Measurements from ENCODE around the gene GAS6. TPM values are rescaled to one million over a fixed set of nuclear protein-coding genes. Genes with fewer than 3 reads are reported as not detected.

Gene GAS6
- total and polyA plus RNA-seq, 9 of the 15 experiments (the other 6 are each of a cell fraction or from before 2014, with no cell fraction given): 0.14 to 9.7 (median 4.7) TPM; not detected in 1

GRCh38 chr13:113912596-113912995, 48.7 kb upstream of the GAS6 start:
- FAIRE-seq (no peak), ATAC-seq (no peak), DNase-seq (ENCODE audit: extremely low read depth in 1 of 4, low spot score in 3 of 4) (no peak)
- CTCF ChIA-PET (ENCODE audit: low intra/inter-chr PET ratio): no interaction called here
- H3K4me3 ChIP-seq: no peak overlapping the region
- no peaks in the 10 kb centered on the region for H3K79me2 ChIP-seq (ENCODE audit: control insufficient read depth, insufficient read depth, low read length)
- no TSS peak for BruUV-seq (replicated peaks)
- peaks cover 0 to 5% of the 10 kb centered on the region in 2 experiments; a peak in 2 of 5 replicates for H3K4me1 ChIP-seq (replicated peaks in 1 of 2; ENCODE audit: control insufficient read depth in 2 of 2, insufficient read depth in 2 of 2, low read length in 2 of 2)
- no peak overlapping the region for H2AFZ ChIP-seq (ENCODE audit: low read depth, low read length)
- H3K9me1 ChIP-seq (ENCODE audit: control insufficient read depth, insufficient read depth, low read length): no peaks in the 10 kb centered on the region
- in situ Hi-C loops (cut with MboI) (loop anchor here (10.0 kb wide), 2 partner anchors 88 to 258 kb away; partner anchors contain the start of gene ATP4B), intact Hi-C loops (cut with micrococcal nuclease) (no loop called here)
- WGBS (ENCODE audit: insufficient coverage, low coverage, missing lambda C conversion rate): 0% methylated on average over 3 of the region's 3 CpGs
- H3K36me3 ChIP-seq (ENCODE audit: control insufficient read depth, insufficient read depth, low read length): no peaks in the 10 kb centered on the region
- peaks cover 24 to 51% of the 10 kb centered on the region in 2 experiments; a peak in 4 of 5 replicates for H3K27me3 ChIP-seq (ENCODE audit: control insufficient read depth in 2 of 2, insufficient read depth in 2 of 2, low read length in 2 of 2)
- H3K9me3 ChIP-seq (replicated peaks; ENCODE audit: control insufficient read depth, insufficient read depth, low read depth, low read length): no peaks in the 10 kb centered on the region
- TF ChIP-seq ZFP36 (IDR thresholded peaks at IDR 0.05; ENCODE audit: low read depth, low read length, partially characterized antibody) (no peak), ZNF586 (CRISPR knock-in tag; conservative IDR thresholded peaks at IDR 0.05) (no peak), ZBTB1 (CRISPR knock-in tag; IDR thresholded peaks at IDR 0.05; ENCODE audit: borderline replicate concordance, low read depth) (no peak), KDM2B (CRISPR knock-in tag; IDR thresholded peaks at IDR 0.05) (no peak), TEAD4 (IDR thresholded peaks at IDR 0.05; ENCODE audit: low read length) (no peak), TEAD4 (CRISPR knock-in tag; IDR thresholded peaks at IDR 0.05; ENCODE audit: borderline replicate concordance) (no peak), IFI16 (CRISPR knock-in tag; IDR thresholded peaks at IDR 0.05) (no peak), CEBPB (tag; IDR thresholded peaks at IDR 0.05) (no peak), CLOCK (CRISPR knock-in tag; IDR thresholded peaks at IDR 0.05; ENCODE audit: borderline replicate concordance) (no peak), CHAMP1 (IDR thresholded peaks at IDR 0.05) (no peak), ZNF140 (CRISPR knock-in tag; IDR thresholded peaks at IDR 0.05) (no peak), CHD1 (IDR thresholded peaks at IDR 0.05; ENCODE audit: low read length) (no peak), MEF2D (tag; conservative IDR thresholded peaks at IDR 0.05; ENCODE audit: low read depth) (no peak), TFAP4 (CRISPR knock-in tag; IDR thresholded peaks at IDR 0.05; ENCODE audit: borderline replicate concordance) (no peak), ARNT (IDR thresholded peaks at IDR 0.05) (no peak)
- H3K9ac ChIP-seq (ENCODE audit: insufficient read depth in 1 of 2, low read depth in 2 of 2, low read length in 2 of 2): no peak overlapping the region
- H3K27ac ChIP-seq (ENCODE audit: extremely low read depth, low read depth, low read length): no peak overlapping the region
- POLR2A ChIA-PET: no interaction called here
- 0 out of 2 replicates have a peak, but pooled peaks cover 4% of the 10 kb centered on the region for H4K20me1 ChIP-seq (replicated peaks; ENCODE audit: control insufficient read depth, insufficient read depth, low read length)
- H3K4me2 ChIP-seq (ENCODE audit: insufficient read depth, low read length): no peak overlapping the region

Measured in K562 (cell line).